ENCODE measurements around the gene EML6.
A peak's percentile ranks its signal among the peaks of the same experiment; 100 is the strongest.

EML6 gene

GRCh38 chr2:54887850-54888545 is 164.5 kb downstream of the EML6 start:
- no peak for DNase-seq

DNA sequence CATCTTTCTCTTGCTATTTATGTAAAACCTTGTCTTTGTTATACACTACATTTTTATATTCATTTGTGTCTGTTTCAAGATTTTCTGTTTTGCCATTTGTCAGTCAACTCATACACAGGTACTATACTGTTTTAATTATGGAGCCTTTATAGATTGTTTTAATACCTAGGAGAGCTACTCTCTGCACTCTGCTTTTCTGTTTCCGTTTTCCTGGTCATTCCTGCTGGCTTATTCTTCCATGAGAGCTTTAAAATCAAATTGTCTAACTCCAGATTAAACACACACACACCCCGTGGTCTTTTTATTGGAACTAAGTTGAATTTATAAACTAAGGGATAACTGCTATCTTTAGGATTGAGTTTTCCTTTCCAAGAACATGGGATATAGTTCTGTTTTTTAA is 165.6 kb downstream of the EML6 start:
- no peak for DNase-seq

GRCh38 chr2:54891909-54892308 is 168.4 kb downstream of the EML6 start:
- no peak for DNase-seq

DNA sequence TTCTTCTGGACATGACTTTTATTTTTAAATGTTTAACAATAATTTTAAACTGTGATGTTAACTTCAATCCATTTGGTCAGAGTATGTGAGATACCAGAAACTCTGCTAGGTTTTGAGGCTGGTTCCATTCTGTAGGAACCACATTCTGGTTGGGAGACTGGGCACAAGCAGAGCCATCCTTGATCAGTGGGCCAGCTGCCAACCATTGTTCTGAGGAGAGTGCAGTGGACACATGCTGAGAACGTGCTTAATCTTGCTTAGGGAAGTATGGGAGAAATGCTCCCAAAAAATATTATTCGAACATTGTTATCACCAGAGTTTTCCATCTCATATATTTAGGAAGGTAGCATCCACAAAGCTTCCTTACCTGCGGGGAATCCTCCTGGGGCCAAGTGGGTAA is 171.0 kb downstream of the EML6 start:
- no peak for DNase-seq

DNA sequence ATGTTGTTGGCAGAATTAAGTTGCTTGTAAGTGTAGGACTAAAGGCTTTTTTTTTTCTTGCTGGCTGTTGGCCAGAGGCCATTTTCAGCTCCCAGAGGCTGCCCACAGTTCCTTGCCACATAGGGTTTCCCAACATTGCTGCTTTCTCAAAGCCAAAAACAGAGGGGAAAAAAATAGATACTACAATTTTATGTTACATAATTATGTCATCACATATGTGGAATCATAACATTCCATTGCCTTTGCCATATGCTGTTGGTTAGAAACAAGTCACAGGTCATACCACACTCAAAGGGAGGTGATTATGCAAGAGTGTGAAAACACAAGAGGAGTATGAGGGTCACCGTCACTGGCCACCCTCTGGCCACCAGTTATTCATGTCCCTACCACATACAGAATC is 172.3 kb downstream of the EML6 start:
- DNase-seq: peak; percentile 38

DNA sequence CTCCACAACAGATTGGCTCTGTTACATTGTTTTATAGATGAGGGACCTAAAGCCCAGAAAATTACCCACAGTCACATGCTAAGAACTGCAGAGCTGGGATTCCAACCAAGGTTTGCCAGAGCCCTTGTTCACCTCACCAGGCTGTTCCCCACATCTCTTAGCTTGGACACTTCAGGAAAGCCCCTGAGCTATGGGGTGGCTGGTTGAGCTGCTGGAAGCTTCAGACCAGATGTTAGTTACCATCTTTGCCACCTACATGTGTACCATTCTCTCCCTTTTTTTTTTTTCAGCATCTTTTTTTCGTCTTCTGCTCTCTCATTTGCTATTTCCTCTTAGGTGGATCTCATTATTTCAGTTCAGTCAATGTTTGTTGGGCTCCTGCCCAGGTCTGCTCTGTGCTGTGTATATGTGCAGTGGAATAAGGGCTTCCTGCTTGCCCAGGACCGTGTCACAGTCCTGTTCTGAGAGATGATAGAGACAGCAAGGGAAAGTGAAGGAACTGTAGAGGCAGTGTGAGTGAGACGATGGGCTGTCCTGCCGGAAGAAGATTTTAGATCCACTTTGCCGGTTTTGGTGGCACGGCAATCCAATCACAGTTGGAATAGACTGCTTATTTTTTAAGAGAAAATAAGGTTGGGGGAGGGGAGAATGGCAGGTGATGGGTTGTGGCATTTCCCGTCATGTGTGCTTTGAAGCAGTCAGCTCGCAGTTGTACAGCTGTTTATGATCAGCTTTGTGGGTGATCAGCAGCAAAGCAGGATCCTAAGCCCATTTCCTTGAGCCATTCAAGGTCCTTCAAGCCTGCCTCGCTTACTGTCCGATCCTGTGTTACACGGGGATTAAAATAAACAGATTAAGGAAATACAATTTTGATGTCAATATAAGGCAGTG is 174.2 kb downstream of the EML6 start:
- DNase-seq: no peak

GRCh38 chr2:54898456-54899226 is 175.2 kb downstream of the EML6 start:
- no peak for DNase-seq

GRCh38 chr2:54899576-54900200 is 176.2 kb downstream of the EML6 start:
- peak; percentile 75 for DNase-seq

- no peak for DNase-seq
Observed at GRCh38 chr2:54901224-54901986, 177.9 kb downstream of the EML6 start.

DNA sequence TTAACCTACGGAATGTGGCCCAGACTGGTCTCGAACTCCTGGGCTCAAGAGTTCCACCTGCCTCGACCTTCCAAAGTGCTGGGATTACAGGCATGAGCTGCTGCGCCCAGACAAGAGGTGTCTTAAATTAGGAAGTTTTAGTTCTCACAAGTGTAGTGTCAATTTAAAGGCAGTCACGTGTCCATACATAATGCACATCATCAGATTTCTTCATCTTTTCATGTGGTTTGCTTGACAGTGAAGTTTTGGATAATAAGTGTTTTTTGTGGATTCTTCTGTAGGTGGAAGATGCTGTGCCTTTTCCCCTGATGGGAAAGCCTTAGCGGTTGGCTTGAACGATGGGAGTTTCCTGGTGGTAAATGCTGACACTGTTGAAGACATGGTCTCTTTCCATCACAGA is 179.3 kb downstream of the EML6 start:
- no peak for DNase-seq

- DNase-seq: peak; percentile 100
Observed at GRCh38 chr2:54903736-54904554, 180.5 kb downstream of the EML6 start.

DNA sequence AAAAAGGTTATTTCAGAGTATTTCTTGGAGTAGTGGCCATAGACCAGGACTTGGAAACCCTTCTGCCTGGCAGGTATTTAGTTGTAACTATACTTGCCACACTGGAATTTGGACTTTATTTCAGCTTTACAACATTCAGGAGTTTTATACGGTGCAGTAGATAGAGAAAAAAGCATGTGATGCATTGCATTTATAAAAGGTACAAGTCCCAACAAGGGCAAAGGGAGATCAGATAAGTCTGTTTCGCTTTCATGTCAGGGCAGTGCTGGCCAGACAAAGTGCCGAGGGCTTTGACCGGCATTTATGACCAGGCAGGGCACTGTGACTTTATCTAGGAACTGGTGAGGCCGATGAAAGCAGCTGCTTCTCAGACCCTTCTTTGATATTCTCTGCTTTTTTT is 181.4 kb downstream of the EML6 start:
- no peak for DNase-seq

DNA sequence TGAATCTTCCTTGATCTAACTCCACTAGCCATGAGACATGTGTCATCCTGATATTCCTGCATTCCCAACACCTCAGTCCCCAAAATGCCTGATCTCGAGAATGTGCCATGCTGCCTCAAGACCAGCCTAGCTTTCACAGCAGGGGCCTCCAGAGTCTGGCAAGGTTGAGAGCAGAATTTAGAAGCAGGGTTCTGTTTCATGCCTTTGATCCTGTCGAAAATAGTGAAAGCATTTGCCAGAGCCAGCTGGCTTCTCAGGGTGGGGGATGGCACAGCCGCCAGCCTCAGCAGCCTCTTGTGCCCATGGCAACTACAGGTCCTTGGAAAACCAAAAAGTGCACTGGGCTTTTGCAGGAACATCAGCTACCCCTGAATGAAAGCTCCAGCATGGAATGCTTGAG is 183.3 kb downstream of the EML6 start:
- no peak for DNase-seq

GRCh38 chr2:54907663-54908062 is 184.2 kb downstream of the EML6 start:
- no peak for DNase-seq

DNA sequence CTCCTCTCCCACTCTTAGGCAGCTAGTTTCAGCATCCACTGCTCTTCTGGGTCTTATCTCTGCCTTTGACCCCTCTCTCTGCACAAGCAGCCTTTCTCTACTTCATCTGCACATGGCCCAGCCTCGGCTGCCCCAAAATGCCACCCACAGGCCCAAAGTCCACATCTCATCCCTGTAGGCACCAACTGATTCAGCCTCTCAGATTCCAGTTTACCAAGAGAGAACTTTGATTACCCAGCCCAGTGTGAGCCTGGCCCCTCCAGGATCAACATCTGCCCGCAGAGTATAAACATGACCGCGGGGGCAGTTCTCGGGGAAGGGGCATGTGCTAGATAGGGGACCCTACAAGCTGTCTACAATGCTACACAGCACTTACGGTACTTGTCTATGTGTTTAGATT is 185.1 kb downstream of the EML6 start:
- no peak for DNase-seq

DNA sequence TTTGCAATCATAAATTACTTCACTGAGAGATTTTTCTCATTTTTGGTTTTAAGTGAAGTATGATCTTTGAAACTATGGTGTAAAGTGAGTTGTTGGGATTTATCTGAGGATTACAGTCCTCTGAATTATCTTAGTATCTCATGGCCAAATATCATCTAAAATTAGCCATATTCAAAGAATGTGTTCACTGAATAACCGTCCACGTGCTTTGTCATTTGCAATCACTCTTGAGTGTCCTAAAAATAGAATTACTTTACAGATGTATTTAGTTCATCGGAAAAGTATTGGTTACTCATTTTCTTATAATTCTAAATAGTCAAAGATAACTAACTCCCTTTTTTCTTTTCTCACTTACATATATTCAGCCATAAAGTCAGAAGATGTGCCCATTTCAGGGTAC is 185.5 kb downstream of the EML6 start:
- DNase-seq: peak; percentile 67

- DNase-seq: no peak
Observed at GRCh38 chr2:54912305-54912704, 188.8 kb downstream of the EML6 start.

DNA sequence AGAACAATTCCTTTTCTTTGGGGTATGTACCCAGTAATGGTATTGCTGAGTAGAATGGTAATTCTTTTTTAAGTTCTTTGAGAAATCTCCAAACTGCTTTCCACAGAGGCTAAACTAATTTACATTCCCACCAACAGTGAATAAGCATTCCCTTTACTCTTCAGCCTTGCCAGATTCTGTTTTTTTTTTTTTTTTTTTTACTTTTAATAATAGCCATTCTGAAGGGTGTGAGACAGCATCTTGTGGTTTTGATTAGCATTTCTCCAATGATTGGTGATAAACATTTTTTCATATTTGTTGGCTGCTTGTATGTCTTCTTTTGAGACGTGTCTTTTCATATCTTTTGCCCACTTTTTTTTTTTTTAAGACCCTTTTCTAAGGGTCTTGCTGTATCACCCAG is 189.4 kb downstream of the EML6 start:
- DNase-seq: no peak

- DNase-seq: no peak
Observed at GRCh38 chr2:54914637-54915036, 191.2 kb downstream of the EML6 start.

GRCh38 chr2:54915101-54915500 is 191.6 kb downstream of the EML6 start:
- no peak for DNase-seq

DNA sequence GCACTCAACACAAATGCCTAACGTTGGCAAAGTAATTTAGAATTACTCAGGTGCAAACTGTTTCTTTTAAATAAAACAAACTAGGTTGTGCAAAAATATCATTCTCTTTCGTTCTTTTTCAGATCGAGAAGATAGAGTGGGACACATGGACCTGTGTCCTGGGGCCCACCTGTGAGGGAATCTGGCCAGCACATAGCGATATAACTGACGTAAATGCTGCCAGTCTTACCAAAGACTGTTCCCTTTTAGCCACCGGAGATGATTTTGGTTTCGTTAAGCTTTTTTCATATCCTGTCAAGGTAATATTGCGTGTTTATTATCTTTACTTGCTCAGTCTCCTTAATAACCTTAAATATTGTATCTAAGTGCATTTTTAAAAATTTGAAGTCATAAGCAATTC is 193.2 kb downstream of the EML6 start:
- DNase-seq: no peak
